ENCODE results near the gene NTNG2.

- TF ChIP-seq, protein P1, sequence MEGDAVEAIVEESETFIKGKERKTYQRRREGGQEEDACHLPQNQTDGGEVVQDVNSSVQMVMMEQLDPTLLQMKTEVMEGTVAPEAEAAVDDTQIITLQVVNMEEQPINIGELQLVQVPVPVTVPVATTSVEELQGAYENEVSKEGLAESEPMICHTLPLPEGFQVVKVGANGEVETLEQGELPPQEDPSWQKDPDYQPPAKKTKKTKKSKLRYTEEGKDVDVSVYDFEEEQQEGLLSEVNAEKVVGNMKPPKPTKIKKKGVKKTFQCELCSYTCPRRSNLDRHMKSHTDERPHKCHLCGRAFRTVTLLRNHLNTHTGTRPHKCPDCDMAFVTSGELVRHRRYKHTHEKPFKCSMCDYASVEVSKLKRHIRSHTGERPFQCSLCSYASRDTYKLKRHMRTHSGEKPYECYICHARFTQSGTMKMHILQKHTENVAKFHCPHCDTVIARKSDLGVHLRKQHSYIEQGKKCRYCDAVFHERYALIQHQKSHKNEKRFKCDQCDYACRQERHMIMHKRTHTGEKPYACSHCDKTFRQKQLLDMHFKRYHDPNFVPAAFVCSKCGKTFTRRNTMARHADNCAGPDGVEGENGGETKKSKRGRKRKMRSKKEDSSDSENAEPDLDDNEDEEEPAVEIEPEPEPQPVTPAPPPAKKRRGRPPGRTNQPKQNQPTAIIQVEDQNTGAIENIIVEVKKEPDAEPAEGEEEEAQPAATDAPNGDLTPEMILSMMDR (IDR thresholded peaks at IDR 0.05; ENCODE audit: low read length), result no peak
- no peak for TF ChIP-seq EZH2 (IDR thresholded peaks at IDR 0.05; ENCODE audit: borderline replicate concordance, low read length)
These were observed 60.1 kb downstream of the NTNG2 start for GRCh38 chr9:132221941-132222340.

Data from OCI-LY1 (cell line).